Stomach (tissue), 9 donors: ENCODE measurements around the gene BOK. TPM values are rescaled to one million over a fixed set of nuclear protein-coding genes. Genes with fewer than 3 reads are reported as not detected.
"Not testable (repeated sequence)": the region's sequence is repeated elsewhere in the genome, so short reads cannot be mapped to it uniquely, and the experiment has no call there.

Experiments used
- DNase-seq, 2 donors: peaks; one replicate each; pipeline versions ENCODE4 v3.0.0 to v3.0.0-alpha.2; 2013 to 2019
- H3K27ac ChIP-seq, 5 donors: fragments of 200-600 bp in 4 of 5; sonication (generic) in 4 of 5; one replicate each; pipeline ENCODE4 v1.5.1; 2013 to 2019; ENCODE audit warnings: mild to moderate bottlenecking in 1 of 5, moderate library complexity in 1 of 5
- H3K27me3 ChIP-seq, 3 donors: fragments of 200-600 bp; sonication (generic); one replicate each; pipeline ENCODE4 v1.5.1; 2017 to 2019; ENCODE audit warnings: mixed run types in 1 of 3
- H3K36me3 ChIP-seq, 4 donors: fragments of 200-600 bp; sonication (generic); 1 replicate in 3 of 4; 2 replicates in 1 of 4; pipeline ENCODE4 v1.5.1; 2016 to 2019
- H3K4me1 ChIP-seq, 4 donors: fragments of 200-600 bp; sonication (generic); one replicate each; pipeline ENCODE4 v1.5.1; 2016 to 2019
- H3K4me3 ChIP-seq, 4 donors: fragments of 200-600 bp; sonication (generic) in 3 of 4; one replicate each; pipeline ENCODE4 v1.5.1; 2016 to 2019; ENCODE audit warnings: mild to moderate bottlenecking in 1 of 4
- H3K9me3 ChIP-seq, 4 donors: fragments of 200-600 bp; sonication (generic); one replicate each; pipeline ENCODE4 v1.5.1; 2016 to 2019
- EP300 ChIP-seq: sonication (generic); formaldehyde crosslinking; IDR thresholded peaks from one replicate; pipeline ENCODE4 v1.6.1; 2017; ENCODE audit warnings: antibody characterized with exemption
- POLR2A ChIP-seq, 4 donors: fragments of 450-650 bp; IDR thresholded peaks; one replicate each; pipeline ENCODE4 v1.6.1; 2016; ENCODE audit warnings: antibody characterized with exemption in 4 of 4, control low read depth in 2 of 4, mild to moderate bottlenecking in 1 of 4, moderate library complexity in 1 of 4
- POLR2AphosphoS5 ChIP-seq, 3 donors: sonication (generic); formaldehyde crosslinking; IDR thresholded peaks; one replicate each; pipeline ENCODE4 v1.6.1; 2016; ENCODE audit warnings: antibody characterized with exemption in 3 of 3
- WGBS, 5 donors: extraction: QIAGEN DNeasy Blood & Tissue Kit in 3 of 5; methylation state at CpG; one replicate each; pipeline versions ENCODE4 v1.1.5 to v1.1.7; 2013 to 2018; 5-methylcytosine and 5-hydroxymethylcytosine counted together
- intact Hi-C: fragments of 100-400 bp; cut with DNase I; formaldehyde crosslinking; loops from one replicate; pipeline ENCODE4 v1.15.1; 2023; ENCODE audit warnings: low total_unique reads
- polyA plus RNA-seq, 3 donors: library from polyadenylated mRNA; stranded (reverse); fragments of 200-250 nt; gene quantifications; one replicate each; pipeline ENCODE4 v1.2.3, GENCODE V29; 2013
- total RNA-seq, 5 donors: library from RNA; depleted of rRNA; stranded (reverse); fragments of >200 nt; gene quantifications; one replicate each; pipeline versions ENCODE4 v1.1.0 to v1.2.3, GENCODE V29; 2014 to 2016
- TF ChIP-seq, protein P1 (sequence below), 7 experiments: fragments of 450-650 bp in 4 of 7; fragments of 200-600 bp in 3 of 7; sonication (generic) in 3 of 7; IDR thresholded peaks; one replicate each; pipeline ENCODE4 v1.5.1; 2016 to 2019; ENCODE audit warnings: antibody characterized with exemption in 7 of 7, control low read depth in 2 of 7, mild to moderate bottlenecking in 1 of 7
- donor health status: healthy with polysubstance abuse.
- donor health status: Bipolar disorder and iron deficiency.
- donor health status: healthy.

The BOK gene
- total and polyA plus RNA-seq, 8 donors = 13.0 to 112 (median 36.1) TPM

DNA sequence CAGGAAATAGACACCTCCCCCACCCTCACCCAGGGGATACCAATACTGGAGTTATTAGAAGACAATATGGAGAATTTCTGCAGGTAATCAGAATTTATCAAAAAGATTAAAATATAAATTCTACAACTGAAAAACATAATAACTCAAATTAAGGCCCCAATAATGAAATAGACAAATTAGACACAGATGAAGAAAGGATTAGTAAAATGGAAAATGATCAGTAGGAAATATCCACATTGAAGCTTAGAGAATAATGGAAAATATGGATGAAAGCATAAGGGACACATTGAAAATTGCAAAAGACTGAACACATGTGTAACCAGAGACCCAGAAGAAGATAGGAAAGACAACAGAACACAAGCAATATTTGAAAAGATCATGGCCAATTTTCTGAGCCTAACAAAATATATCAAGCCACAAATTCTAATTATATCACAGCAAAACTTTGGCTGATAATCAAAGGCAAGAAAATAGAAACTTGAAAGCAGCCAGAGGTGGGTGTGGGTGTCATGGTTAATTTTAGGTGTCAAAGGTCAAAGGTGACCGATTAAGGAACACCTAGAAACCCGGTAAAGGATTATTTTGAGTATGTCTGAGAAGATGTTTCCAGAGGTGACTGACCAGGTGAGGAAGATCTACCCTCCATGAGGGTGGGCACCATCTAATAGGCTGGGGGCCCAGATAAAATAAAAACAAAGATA lies 28.2 kb downstream of the BOK start:
- no peaks in the 10 kb centered on the region for H3K4me1 ChIP-seq
- H3K4me3 ChIP-seq = no peak overlapping the region
- peaks cover 12 to 26% (median 19%) of the 10 kb centered on the region in 4 donors for H3K9me3 ChIP-seq
- TF ChIP-seq EP300 (no peak), POLR2A (IDR thresholded peaks at IDR 0.05) (no peak), POLR2AphosphoS5 (IDR thresholded peaks at IDR 0.05) (no peak)
- TF ChIP-seq, protein P1, sequence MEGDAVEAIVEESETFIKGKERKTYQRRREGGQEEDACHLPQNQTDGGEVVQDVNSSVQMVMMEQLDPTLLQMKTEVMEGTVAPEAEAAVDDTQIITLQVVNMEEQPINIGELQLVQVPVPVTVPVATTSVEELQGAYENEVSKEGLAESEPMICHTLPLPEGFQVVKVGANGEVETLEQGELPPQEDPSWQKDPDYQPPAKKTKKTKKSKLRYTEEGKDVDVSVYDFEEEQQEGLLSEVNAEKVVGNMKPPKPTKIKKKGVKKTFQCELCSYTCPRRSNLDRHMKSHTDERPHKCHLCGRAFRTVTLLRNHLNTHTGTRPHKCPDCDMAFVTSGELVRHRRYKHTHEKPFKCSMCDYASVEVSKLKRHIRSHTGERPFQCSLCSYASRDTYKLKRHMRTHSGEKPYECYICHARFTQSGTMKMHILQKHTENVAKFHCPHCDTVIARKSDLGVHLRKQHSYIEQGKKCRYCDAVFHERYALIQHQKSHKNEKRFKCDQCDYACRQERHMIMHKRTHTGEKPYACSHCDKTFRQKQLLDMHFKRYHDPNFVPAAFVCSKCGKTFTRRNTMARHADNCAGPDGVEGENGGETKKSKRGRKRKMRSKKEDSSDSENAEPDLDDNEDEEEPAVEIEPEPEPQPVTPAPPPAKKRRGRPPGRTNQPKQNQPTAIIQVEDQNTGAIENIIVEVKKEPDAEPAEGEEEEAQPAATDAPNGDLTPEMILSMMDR (IDR thresholded peaks at IDR 0.05) = no peak
- H3K36me3 ChIP-seq = peaks cover 30 to 93% (median 73%) of the 10 kb centered on the region in 4 donors
- WGBS, 5 donors = 92 to 100% (median 98%) methylated on average over 2 of the region's 2 CpGs
- no peaks in the 10 kb centered on the region for H3K27me3 ChIP-seq
- no peak for DNase-seq
- H3K27ac ChIP-seq = no peak overlapping the region
- intact Hi-C loops = no loop called here

DNA sequence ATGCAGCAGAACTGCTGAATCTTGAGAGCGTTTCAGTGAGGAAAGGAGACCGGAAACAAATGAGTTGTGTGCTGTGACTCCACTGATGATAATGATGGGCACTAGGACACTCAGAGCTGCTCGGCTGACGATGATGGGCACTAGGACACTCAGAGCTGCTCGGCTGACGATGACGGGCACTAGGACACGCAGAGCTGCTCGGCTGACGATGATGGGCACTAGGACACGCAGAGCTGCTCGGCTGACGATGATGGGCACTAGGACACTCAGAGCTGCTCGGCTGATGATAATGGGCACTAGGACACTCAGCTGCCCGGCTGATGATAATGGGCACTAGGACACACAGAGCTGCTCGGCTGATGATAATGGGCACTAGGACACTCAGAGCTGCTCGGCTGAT lies 31.3 kb downstream of the BOK start:
- 82 to 92% (median 86%) methylated on average over 17 of the region's 17 CpGs for WGBS, 5 donors
- DNase-seq, H3K4me3 ChIP-seq, H3K27me3 ChIP-seq, H3K4me1 ChIP-seq, intact Hi-C loops, H3K27ac ChIP-seq: not testable (repeated sequence)
- Histone ChIP-seq H3K36me3 (peaks cover 23 to 93% (median 72%) of the 10 kb centered on the region in 4 donors), H3K9me3 (peaks cover 12 to 26% (median 19%) of the 10 kb centered on the region in 4 donors)

DNA sequence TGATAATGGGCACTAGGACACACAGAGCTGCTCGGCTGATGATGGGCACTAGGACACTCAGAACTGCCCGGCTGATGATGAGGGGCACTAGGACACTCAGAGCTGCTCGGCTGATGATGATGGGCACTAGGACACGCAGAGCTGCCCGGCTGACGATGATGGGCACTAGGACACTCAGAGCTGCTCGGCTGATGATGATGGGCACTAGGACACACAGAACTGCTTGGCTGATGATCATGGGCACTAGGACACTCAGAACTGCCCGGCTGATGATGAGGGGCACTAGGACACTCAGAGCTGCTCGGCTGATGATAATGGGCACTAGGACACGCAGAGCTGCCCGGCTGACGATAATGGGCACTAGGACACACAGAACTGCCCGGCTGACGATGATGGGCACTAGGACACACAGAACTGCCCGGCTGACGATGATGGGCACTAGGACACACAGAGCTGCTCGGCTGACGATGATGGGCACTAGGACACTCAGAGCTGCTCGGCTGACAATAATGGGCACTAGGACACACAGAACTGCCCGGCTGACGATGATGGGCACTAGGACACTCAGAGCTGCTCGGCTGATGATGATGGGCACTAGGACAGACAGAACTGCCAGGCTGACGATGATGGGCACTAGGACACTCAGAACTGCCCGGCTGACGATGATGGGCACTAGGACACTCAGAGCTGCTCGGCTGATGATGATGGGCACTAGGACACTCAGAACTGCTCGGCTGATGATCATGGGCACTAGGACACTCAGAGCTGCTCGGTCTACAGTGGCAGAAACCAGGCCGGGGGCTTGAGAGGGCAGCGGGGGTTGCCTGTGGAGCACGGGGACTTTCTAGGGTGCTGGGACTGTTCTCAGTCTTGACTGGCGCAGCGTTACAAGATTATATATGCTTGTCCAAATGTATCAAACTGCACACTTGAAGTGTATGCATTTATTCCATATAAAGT lies 32.2 kb downstream of the BOK start:
- DNase-seq, H3K4me1 ChIP-seq, H3K27me3 ChIP-seq, H3K27ac ChIP-seq, H3K4me3 ChIP-seq, intact Hi-C loops: not testable (repeated sequence)
- Histone ChIP-seq H3K36me3 (peaks cover 23 to 93% (median 74%) of the 10 kb centered on the region in 4 donors), H3K9me3 (peaks cover 12 to 25% (median 19%) of the 10 kb centered on the region in 4 donors)
- WGBS, 5 donors = 87 to 90% (median 89%) methylated on average over 31 to 33 of the region's 33 CpGs

DNA sequence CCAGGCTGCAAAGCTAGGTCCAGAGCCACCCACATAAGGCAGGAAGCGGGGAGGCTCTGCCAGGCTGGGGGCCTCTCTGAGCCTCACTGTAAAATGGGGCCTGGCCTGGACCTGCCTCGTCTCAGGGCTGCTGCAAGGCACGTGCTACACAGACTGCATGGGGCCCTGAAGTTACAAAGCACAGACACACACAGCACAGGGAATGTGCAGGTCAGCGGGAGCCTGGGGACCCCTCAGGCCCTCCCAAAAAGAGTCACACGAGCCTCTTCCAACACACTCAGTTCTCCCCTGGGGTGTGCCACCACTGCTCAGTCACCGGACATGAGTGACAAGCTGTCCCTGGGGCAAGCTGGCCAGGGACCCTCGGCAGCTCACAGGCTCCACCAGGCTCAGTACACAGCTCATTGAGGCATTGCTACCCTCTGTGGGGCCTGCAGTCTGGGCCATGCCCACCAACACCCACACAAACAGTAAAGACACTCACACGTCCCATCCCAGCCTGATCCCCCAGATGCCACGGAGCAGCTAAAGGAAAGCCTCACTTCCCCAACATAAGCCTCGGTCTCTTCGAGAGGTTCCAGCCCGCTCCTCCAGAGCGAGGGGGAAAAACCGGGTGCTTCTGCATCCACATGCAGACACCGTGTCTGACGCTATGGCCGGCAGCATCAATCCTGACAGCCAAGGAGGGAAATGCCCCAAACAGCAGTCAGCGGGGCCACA lies 33.7 kb downstream of the BOK start:
- Histone ChIP-seq H3K36me3 (peaks cover 15 to 93% (median 72%) of the 10 kb centered on the region in 4 donors), H3K4me1 (no peaks in the 10 kb centered on the region), H3K27me3 (no peaks in the 10 kb centered on the region), H3K27ac (no peak overlapping the region), H3K9me3 (peaks cover under 1 to 10% (median 5%) of the 10 kb centered on the region in 4 donors), H3K4me3 (no peak overlapping the region)
- no peak for DNase-seq
- intact Hi-C loops = no loop called here
- WGBS, 5 donors = 90 to 95% (median 93%) methylated on average over 15 to 18 of the region's 18 CpGs
- TF ChIP-seq POLR2AphosphoS5 (IDR thresholded peaks at IDR 0.05) = no peak
- TF ChIP-seq EP300 = no peak
- TF ChIP-seq POLR2A (IDR thresholded peaks at IDR 0.05) = no peak
- TF ChIP-seq, protein P1 (IDR thresholded peaks at IDR 0.05) = no peak

DNA sequence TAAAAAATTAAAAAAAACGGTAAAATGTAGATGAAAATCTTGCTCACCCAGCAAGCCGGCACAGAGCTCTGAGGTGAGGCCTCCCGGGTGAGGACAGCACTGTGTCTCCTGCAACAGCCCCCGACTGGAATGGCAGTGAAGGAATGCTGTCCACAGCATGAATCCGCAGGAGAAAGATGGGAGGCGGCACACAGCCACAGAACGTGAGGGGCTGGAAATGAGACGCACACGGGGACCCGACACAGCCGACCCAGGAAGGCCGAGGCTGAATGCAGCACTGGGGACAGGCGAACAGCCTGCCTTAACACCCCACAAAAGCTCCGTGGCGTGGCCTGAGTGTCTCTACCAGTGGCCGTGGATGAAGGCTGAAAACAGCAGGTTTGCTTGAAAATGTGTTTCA lies 34.7 kb downstream of the BOK start:
- Histone ChIP-seq H3K4me1 (no peaks in the 10 kb centered on the region), H3K36me3 (peaks cover 19 to 92% (median 74%) of the 10 kb centered on the region in 4 donors), H3K4me3 (no peak overlapping the region), H3K27ac (no peak overlapping the region), H3K9me3 (peaks cover 0 to under 1% (median 0%) of the 10 kb centered on the region in 4 donors), H3K27me3 (no peaks in the 10 kb centered on the region)
- WGBS, 5 donors = 94 to 97% (median 95%) methylated on average over 16 of the region's 16 CpGs
- no peak for DNase-seq
- intact Hi-C loops = no loop called here
- TF ChIP-seq POLR2AphosphoS5 (IDR thresholded peaks at IDR 0.05) (no peak), POLR2A (IDR thresholded peaks at IDR 0.05) (no peak), EP300 (no peak)
- TF ChIP-seq, protein P1 (IDR thresholded peaks at IDR 0.05) = no peak
